ENCODE results near the gene POMT1. TPM values are rescaled to one million over a fixed set of nuclear protein-coding genes. Genes with fewer than 3 reads are reported as not detected.

The POMT1 gene
- total RNA-seq, 1 donor from 2014 or later: 46.7 TPM

DNA sequence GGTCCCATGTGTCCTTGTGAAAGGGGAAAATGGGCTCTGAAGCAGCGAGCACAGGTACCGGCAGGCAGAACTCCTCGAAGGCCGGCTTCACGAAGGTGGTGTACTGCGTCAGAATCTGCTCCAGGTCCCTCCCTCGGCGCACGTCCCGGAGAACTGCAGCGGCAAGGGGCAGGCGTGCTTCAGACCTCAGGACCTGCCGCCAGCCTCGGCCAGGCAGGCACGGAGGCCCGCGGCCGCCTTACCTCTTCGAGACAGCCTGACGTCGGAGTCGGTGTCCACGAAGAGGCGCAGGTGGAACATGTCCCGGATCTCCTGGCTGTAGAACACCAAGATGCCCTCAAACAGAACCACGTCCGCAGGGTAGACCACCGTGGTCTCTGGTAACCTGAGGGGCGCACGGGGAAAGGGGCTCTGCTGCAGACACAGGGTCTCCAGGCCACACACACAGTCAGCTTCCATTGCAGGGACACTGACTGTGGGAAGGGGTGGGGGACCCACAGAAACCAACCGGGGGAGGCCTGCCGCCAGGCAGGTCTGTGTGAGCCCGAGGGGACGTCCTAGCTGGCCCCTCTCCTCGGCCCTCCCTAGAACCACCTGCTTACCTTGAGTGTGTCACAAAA is 26.3 kb downstream of the POMT1 start:
- DNase-seq (ENCODE audit: low spot score): no peak
- Mint-ChIP-seq H3K27ac (ENCODE audit: unreplicated experiment) (no peak overlapping the region), H3K9me3 (ENCODE audit: low read depth) (no peaks in the 10 kb centered on the region), H3K27me3 (ENCODE audit: low read depth) (no peaks in the 10 kb centered on the region), H3K36me3 (ENCODE audit: low read depth) (peaks cover 15% of the 10 kb centered on the region), H3K4me3 (ENCODE audit: unreplicated experiment) (no peak overlapping the region), H3K4me1 (ENCODE audit: low read depth) (peaks cover 29% of the 10 kb centered on the region)
- TF ChIP-seq, protein P1, sequence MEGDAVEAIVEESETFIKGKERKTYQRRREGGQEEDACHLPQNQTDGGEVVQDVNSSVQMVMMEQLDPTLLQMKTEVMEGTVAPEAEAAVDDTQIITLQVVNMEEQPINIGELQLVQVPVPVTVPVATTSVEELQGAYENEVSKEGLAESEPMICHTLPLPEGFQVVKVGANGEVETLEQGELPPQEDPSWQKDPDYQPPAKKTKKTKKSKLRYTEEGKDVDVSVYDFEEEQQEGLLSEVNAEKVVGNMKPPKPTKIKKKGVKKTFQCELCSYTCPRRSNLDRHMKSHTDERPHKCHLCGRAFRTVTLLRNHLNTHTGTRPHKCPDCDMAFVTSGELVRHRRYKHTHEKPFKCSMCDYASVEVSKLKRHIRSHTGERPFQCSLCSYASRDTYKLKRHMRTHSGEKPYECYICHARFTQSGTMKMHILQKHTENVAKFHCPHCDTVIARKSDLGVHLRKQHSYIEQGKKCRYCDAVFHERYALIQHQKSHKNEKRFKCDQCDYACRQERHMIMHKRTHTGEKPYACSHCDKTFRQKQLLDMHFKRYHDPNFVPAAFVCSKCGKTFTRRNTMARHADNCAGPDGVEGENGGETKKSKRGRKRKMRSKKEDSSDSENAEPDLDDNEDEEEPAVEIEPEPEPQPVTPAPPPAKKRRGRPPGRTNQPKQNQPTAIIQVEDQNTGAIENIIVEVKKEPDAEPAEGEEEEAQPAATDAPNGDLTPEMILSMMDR (IDR thresholded peaks at IDR 0.05): no peak

DNA sequence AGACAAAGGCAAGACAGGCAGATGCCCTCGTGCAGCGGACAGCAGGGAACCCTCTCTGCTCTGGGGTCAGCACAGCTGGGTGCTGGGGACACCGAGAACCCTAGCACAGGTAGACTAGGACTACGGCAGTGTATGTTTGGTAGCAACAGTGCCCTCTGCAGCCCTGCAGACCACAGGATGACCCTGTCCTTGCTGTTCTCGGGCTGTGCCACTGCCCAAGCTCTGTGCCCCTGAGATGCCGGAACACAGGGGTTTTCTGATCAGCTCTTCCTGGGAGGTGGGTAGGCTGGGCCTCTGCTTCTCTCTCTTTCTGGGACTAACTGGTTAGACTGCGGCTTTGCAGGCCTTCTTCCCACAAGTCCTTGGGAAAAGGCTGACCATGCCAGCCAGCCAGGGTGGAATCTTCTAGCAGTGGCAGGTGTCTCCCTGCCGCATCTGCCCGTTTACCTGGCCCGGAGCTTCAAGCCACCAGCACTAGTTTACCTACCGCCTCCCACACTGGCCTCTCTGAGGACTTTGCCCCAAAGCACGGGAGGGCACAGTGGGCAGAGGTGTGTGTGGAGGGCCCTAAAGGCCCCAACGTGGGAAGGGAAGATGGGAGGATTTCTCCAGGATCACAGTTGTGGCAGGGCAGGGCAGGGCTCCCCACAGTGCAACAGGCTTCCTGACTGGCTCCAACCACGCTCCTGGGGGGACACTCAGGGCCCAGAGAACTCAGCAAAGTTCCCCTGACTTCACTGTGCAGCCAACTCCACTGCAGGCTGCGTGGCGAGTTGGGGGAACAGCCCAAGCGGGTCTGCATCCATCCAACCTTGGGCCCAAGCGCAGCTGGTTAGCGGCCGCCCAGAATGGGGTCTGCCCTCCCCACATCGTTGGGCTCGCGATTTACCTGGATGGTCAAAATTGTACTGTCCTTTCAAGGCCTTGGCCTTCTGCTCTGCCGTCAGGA is 27.2 kb downstream of the POMT1 start:
- H3K4me3 Mint-ChIP-seq (ENCODE audit: unreplicated experiment): peak overlapping the region; percentile 83
- H3K27me3 Mint-ChIP-seq (ENCODE audit: low read depth): no peaks in the 10 kb centered on the region
- TF ChIP-seq, protein P1 (IDR thresholded peaks at IDR 0.05): no peak
- DNase-seq (ENCODE audit: low spot score): no peak
- peaks cover 13% of the 10 kb centered on the region for H3K36me3 Mint-ChIP-seq (ENCODE audit: low read depth)
- peak overlapping the region; percentile 76 for H3K27ac Mint-ChIP-seq (ENCODE audit: unreplicated experiment)
- no peaks in the 10 kb centered on the region for H3K9me3 Mint-ChIP-seq (ENCODE audit: low read depth)
- H3K4me1 Mint-ChIP-seq (ENCODE audit: low read depth): peaks cover 21% of the 10 kb centered on the region

DNA sequence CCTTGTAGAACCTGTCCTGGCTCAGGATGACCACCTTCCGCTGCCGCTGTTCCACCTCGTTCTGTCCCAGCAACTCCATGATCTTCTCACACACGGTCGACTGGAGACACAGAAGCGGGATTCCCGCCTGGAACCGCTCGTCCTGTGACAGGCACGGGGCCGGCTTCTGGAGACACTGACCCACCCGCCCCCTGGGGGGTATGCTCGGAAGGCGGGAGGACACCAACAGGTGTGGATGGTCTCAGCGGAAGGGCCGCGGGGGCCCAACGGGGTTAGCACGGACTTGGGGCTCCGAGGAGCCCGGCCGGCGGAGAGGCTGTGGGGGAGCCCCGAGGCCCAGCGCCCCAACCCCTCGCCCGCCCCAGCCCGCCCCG is 27.8 kb downstream of the POMT1 start:
- no peak for DNase-seq (ENCODE audit: low spot score)
- H3K27me3 Mint-ChIP-seq (ENCODE audit: low read depth): no peaks in the 10 kb centered on the region
- TF ChIP-seq, protein P1 (IDR thresholded peaks at IDR 0.05): peak; percentile 65
- H3K4me1 Mint-ChIP-seq (ENCODE audit: low read depth): peaks cover 18% of the 10 kb centered on the region
- peak overlapping the region; percentile 83 for H3K4me3 Mint-ChIP-seq (ENCODE audit: unreplicated experiment)
- H3K36me3 Mint-ChIP-seq (ENCODE audit: low read depth): peaks cover 13% of the 10 kb centered on the region
- H3K9me3 Mint-ChIP-seq (ENCODE audit: low read depth): no peaks in the 10 kb centered on the region
- peak overlapping the region; percentile 76 for H3K27ac Mint-ChIP-seq (ENCODE audit: unreplicated experiment)

DNA sequence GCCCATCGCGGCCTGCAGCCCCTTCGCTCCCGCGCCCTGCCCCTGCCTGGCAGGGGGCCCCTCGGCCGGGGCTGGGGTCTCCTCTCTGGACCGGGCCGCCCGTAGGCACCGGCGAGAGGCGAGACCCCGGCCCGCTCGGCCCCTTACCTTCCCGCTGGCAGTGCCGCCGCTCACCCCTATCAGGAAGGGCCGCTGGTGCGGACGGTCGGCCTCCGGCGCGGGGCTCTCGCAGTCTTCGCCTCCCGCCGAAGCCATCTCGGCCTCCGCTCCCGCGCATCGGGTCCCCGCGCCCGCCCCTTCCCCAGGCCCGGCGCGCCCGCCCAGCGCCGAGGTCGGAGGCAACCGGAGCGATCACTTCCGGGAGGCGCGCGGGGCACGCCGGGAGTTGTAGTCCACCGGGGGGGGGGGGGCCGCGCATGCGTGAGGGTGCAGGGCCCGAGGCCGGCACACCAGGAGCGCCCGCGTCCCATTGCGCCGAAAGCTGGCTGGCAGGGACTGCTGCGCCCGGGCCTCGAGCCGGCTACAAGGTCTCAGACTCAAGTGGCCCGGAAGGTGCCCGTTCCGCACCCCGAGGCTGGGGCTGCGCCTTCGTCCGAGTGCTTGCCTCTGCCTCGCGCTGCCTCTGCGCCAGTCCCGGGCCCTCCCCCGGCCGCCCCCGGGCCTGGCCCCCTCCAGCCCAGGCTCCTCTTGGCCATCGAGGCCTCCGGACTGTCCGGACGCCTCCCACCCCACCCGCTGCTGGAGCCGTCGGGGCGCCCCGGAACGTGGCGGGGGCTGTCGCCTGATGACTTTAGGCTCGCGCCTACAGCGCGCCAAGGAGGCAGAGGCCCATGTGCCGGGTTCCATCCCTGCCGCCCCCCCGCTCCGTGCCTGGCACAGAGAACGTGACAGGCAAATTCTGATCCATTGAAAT is 28.5 kb downstream of the POMT1 start, which contains the start of gene UCK1:
TSS of gene UCK1 (minus strand) at position 344 of the 913 bp plus-strand sequence. CDS start at position 255, 89 bp downstream.
- Mint-ChIP-seq H3K36me3 (ENCODE audit: low read depth) (peaks cover 12% of the 10 kb centered on the region), H3K27ac (ENCODE audit: unreplicated experiment) (peak within 1 kb of the TSS; percentile 76), H3K27me3 (ENCODE audit: low read depth) (no peaks in the 10 kb centered on the region), H3K4me1 (ENCODE audit: low read depth) (peaks cover 18% of the 10 kb centered on the region), H3K4me3 (ENCODE audit: unreplicated experiment) (peak within 1 kb of the TSS; percentile 83), H3K9me3 (ENCODE audit: low read depth) (no peaks in the 10 kb centered on the region)
- TF ChIP-seq, protein P1 (IDR thresholded peaks at IDR 0.05): peak; percentile 44
- DNase-seq (ENCODE audit: low spot score): no peak

Measured in chondrocyte (in vitro differentiated cells).